ENCODE data around the gene TFF2. TPM values are rescaled to one million over a fixed set of nuclear protein-coding genes. Genes with fewer than 3 reads are reported as not detected.

Gene TFF2
- total RNA-seq, 1 donor from 2014 or later, result not detected

GRCh38 chr21:42369821-42370220 lies 19.0 kb upstream of the TFF2 start:
- Histone ChIP-seq H3K27me3 (ENCODE audit: low read depth) (peaks cover 6% of the 10 kb centered on the region), H3K27ac (no peak overlapping the region), H3K4me1 (no peaks in the 10 kb centered on the region), H3K36me3 (no peaks in the 10 kb centered on the region), H3K9me3 (no peaks in the 10 kb centered on the region), H3K4me3 (no peak overlapping the region)
- TF ChIP-seq, protein P1, sequence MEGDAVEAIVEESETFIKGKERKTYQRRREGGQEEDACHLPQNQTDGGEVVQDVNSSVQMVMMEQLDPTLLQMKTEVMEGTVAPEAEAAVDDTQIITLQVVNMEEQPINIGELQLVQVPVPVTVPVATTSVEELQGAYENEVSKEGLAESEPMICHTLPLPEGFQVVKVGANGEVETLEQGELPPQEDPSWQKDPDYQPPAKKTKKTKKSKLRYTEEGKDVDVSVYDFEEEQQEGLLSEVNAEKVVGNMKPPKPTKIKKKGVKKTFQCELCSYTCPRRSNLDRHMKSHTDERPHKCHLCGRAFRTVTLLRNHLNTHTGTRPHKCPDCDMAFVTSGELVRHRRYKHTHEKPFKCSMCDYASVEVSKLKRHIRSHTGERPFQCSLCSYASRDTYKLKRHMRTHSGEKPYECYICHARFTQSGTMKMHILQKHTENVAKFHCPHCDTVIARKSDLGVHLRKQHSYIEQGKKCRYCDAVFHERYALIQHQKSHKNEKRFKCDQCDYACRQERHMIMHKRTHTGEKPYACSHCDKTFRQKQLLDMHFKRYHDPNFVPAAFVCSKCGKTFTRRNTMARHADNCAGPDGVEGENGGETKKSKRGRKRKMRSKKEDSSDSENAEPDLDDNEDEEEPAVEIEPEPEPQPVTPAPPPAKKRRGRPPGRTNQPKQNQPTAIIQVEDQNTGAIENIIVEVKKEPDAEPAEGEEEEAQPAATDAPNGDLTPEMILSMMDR (IDR thresholded peaks at IDR 0.05), result no peak
- intact Hi-C loops (cut with DNase I), result no loop called here
- ATAC-seq (no peak), DNase-seq (no peak)

GRCh38 chr21:42367367-42368165 lies 16.8 kb upstream of the TFF2 start:
- Histone ChIP-seq H3K27me3 (ENCODE audit: low read depth) (peaks cover 16% of the 10 kb centered on the region), H3K27ac (no peak overlapping the region), H3K9me3 (no peaks in the 10 kb centered on the region), H3K4me3 (no peak overlapping the region), H3K4me1 (no peaks in the 10 kb centered on the region), H3K36me3 (no peaks in the 10 kb centered on the region)
- no peak for DNase-seq
- TF ChIP-seq, protein P1 (IDR thresholded peaks at IDR 0.05), result no peak
- ATAC-seq, result no peak
- intact Hi-C loops (cut with DNase I), result no loop called here

DNA sequence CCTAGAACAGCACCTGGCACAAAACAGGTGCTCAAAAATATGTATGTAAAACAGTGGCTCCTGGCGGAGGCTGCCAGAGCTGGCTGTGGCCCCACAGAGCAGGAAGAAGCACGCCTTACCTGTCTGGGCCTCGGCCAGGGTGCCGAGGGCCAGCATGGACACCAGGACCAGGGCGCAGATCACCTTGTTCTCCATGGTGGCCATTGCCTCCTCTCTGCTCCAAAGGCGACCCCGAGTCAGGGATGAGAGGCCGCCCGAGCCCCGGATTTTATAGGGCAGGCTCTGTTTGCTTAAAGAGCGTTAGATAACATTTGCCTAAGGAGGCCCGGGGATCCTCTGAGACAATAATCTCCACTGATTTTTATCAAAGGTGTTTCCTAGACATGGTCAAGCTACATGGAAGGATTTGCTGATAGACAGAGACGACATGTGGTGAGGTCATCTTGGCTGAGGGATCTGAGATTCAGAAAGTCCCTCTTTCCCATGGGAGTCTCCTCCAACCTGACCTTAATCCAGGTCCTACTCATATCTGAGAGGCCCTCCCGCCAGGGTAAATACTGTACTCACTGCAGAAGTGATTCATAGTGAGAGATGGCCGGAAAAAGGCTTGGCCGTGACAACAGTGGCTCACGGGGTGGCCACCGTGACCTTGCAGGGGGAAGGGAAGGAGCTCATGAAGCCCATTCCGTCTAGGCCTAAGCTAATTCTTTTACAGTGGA lies 15.7 kb upstream of the TFF2 start, which contains the start of gene TFF1:
Gene TFF1, minus strand, starts transcription at position 244 of the 719 bp plus-strand sequence. Its CDS starts 40 bp downstream, at position 204.
- no peak within 1 kb of the TSS for H3K4me3 ChIP-seq
- DNase-seq, result no peak
- intact Hi-C loops (cut with DNase I), result no loop called here
- TF ChIP-seq, protein P1 (IDR thresholded peaks at IDR 0.05), result no peak
- H3K4me1 ChIP-seq, result no peaks in the 10 kb centered on the region
- no peaks in the 10 kb centered on the region for H3K9me3 ChIP-seq
- peak in 1 of 2 donors; percentile 26 for ATAC-seq
- H3K36me3 ChIP-seq, result no peaks in the 10 kb centered on the region
- no peak within 1 kb of the TSS for H3K27ac ChIP-seq
- H3K27me3 ChIP-seq (ENCODE audit: low read depth), result peaks cover 16% of the 10 kb centered on the region

GRCh38 chr21:42365770-42366169 lies 15.0 kb upstream of the TFF2 start:
- intact Hi-C loops (cut with DNase I), result no loop called here
- no peak for DNase-seq
- H3K27ac ChIP-seq, result no peak overlapping the region

GRCh38 chr21:42364304-42364865 lies 13.6 kb upstream of the TFF2 start:
- ATAC-seq, result no peak
- DNase-seq, result no peak
- Histone ChIP-seq H3K4me1 (no peaks in the 10 kb centered on the region), H3K36me3 (no peaks in the 10 kb centered on the region), H3K4me3 (no peak overlapping the region), H3K9me3 (peaks cover 3% of the 10 kb centered on the region), H3K27me3 (ENCODE audit: low read depth) (peaks cover 16% of the 10 kb centered on the region), H3K27ac (no peak overlapping the region)
- TF ChIP-seq, protein P1 (IDR thresholded peaks at IDR 0.05), result no peak
- intact Hi-C loops (cut with DNase I), result no loop called here

More at GRCh38 chr21:42365770-42366169, 15.0 kb upstream of the TFF2 start:
- TF ChIP-seq, protein P1 (IDR thresholded peaks at IDR 0.05), result no peak
- H3K27me3 ChIP-seq (ENCODE audit: low read depth), result peaks cover 16% of the 10 kb centered on the region
- no peaks in the 10 kb centered on the region for H3K9me3 ChIP-seq
- no peaks in the 10 kb centered on the region for H3K4me1 ChIP-seq
- no peaks in the 10 kb centered on the region for H3K36me3 ChIP-seq
- ATAC-seq, result no peak
- H3K4me3 ChIP-seq, result no peak overlapping the region

Data from lower lobe of right lung (tissue), 2 donors.